K562 (cell line): ENCODE results near the gene L3HYPDH. TPM values are rescaled to one million over a fixed set of nuclear protein-coding genes. Genes with fewer than 3 reads are reported as not detected.

Experiments used
- ATAC-seq: fragments of 200-7000 bp; cut with Tn5 transposase; 3 replicates; pipeline ENCODE4 v1.9.1; 2020; ENCODE audit warnings: moderate library complexity
- BruUV-seq: library from RNA; stranded (reverse); fragments of 400-500 nt; replicated peaks from 2 replicates; lab custom pipeline; 2021; lab: Mats Ljungman, UMichigan
- CTCF ChIA-PET: fragments of 300-600 bp; formaldehyde crosslinking; extraction: SDS; loops from one replicate; lab custom pipeline; 2021; ENCODE audit warnings: low intra/inter-chr PET ratio; lab: Yijun Ruan, JAX
- POLR2A ChIA-PET: fragments of 300-600, 350-650 bp; sonication (Branson Sonifier 250); formaldehyde crosslinking; extraction: SDS; loops from one replicate; lab custom pipeline; 2021; ENCODE audit warnings: antibody characterized with exemption, inconsistent platforms; lab: Yijun Ruan, JAX
- DNase-seq, 4 experiments: peaks; one replicate each; pipeline versions ENCODE4 v3.0.0 to v3.0.0-alpha.2; 2011 to 2018; ENCODE audit warnings: low spot score in 3 of 4, mixed read lengths in 3 of 4; ENCODE audit errors: extremely low read depth in 1 of 4
- FAIRE-seq: peaks from 2 replicates; lab custom pipeline; 2011; peaks lifted over from hg19 to GRCh38; lab: Jason Lieb, UNC
- H2AFZ ChIP-seq: 2 replicates; pipeline ENCODE4 v1.6.0; 2011; ENCODE audit warnings: low read depth, low read length, control low read depth, inconsistent platforms
- H3K27ac ChIP-seq: fragments of 200-600 bp; 3 replicates; pipeline ENCODE4 v1.8.0; 2011; ENCODE audit warnings: low read depth, mild to moderate bottlenecking, control low read depth, inconsistent platforms, low read length, moderate library complexity, mixed read lengths; ENCODE audit errors: extremely low read depth
- H3K27me3 ChIP-seq, 2 experiments: fragments of 300-600 bp in 1 of 2; 2 replicates in 1 of 2; 3 replicates in 1 of 2; pipeline versions ENCODE4 v1.6.0 to v1.8.0; 2011; ENCODE audit warnings: inconsistent platforms in 2 of 2, low read length in 2 of 2, mild to moderate bottlenecking in 1 of 2, mixed read lengths in 1 of 2, moderate library complexity in 1 of 2; ENCODE audit not compliant: control insufficient read depth in 2 of 2, insufficient read depth in 2 of 2
- H3K36me3 ChIP-seq: fragments of 300-600 bp; 3 replicates; pipeline ENCODE4 v1.8.0; 2011; ENCODE audit warnings: mild to moderate bottlenecking, low read length, inconsistent platforms; ENCODE audit not compliant: control insufficient read depth, insufficient read depth
- H3K4me1 ChIP-seq, 2 experiments: fragments of 200-600 bp in 1 of 2; replicated peaks in 1 of 2; 2 replicates in 1 of 2; 3 replicates in 1 of 2; pipeline versions ENCODE4 v1.5.1 to v1.8.0; 2011; ENCODE audit warnings: inconsistent platforms in 2 of 2, low read length in 2 of 2, mild to moderate bottlenecking in 1 of 2, mixed read lengths in 1 of 2, moderate library complexity in 1 of 2; ENCODE audit not compliant: control insufficient read depth in 2 of 2, insufficient read depth in 2 of 2
- H3K4me2 ChIP-seq: 2 replicates; pipeline ENCODE4 v1.6.1; 2011; ENCODE audit warnings: low read length, control low read depth, inconsistent platforms, mixed read lengths; ENCODE audit not compliant: insufficient read depth
- H3K4me3 ChIP-seq: fragments of 200-600 bp; sonication (generic), shearing (Covaris generic); 2 replicates; pipeline ENCODE4 v1.5.1; 2016; ENCODE audit warnings: control low read depth, inconsistent platforms
- H3K79me2 ChIP-seq: fragments of 200-600 bp; 3 replicates; pipeline ENCODE4 v1.8.0; 2011; ENCODE audit warnings: low read length, inconsistent platforms; ENCODE audit not compliant: control insufficient read depth, insufficient read depth
- H3K9ac ChIP-seq, 2 experiments: 2 replicates each; pipeline versions ENCODE4 v1.6.0 to v1.6.1; 2011; ENCODE audit warnings: low read depth in 2 of 2, low read length in 2 of 2, control low read depth in 1 of 2, inconsistent platforms in 1 of 2, mild to moderate bottlenecking in 1 of 2, mixed read lengths in 1 of 2; ENCODE audit not compliant: insufficient read depth in 1 of 2
- H3K9me1 ChIP-seq: one replicate; pipeline ENCODE4 v1.6.0; 2011; ENCODE audit warnings: inconsistent platforms, mild to moderate bottlenecking, low read length, moderate library complexity; ENCODE audit not compliant: control insufficient read depth, insufficient read depth
- H3K9me3 ChIP-seq: replicated peaks from 2 replicates; pipeline ENCODE4 v1.5.1; 2011; ENCODE audit warnings: low read depth, low read length, inconsistent platforms; ENCODE audit not compliant: control insufficient read depth, insufficient read depth
- H4K20me1 ChIP-seq: replicated peaks from 2 replicates; pipeline ENCODE4 v1.6.1; 2011; ENCODE audit warnings: low read length, inconsistent platforms, mixed read lengths; ENCODE audit not compliant: control insufficient read depth, insufficient read depth
- ADNP ChIP-seq: fragments of 200-800 bp; sonication (Bioruptor generic); IDR thresholded peaks from 2 replicates; pipeline ENCODE4 v1.6.1; 2016; ENCODE audit warnings: missing genetic modification characterization, missing compliant biosample characterization
- ASH1L ChIP-seq: fragments of 450-650 bp; IDR thresholded peaks from 2 replicates; pipeline ENCODE4 v1.6.1; 2018; ENCODE audit warnings: borderline replicate concordance, mild to moderate bottlenecking, low read depth; ENCODE audit not compliant: partially characterized antibody
- C11orf30 ChIP-seq: fragments of 450-650 bp; IDR thresholded peaks from 2 replicates; pipeline ENCODE4 v1.6.1; 2016; ENCODE audit warnings: low read depth, mild to moderate bottlenecking
- CBX8 ChIP-seq: fragments of 200-600 bp; sonication (generic); IDR thresholded peaks from 2 replicates; pipeline ENCODE4 v1.6.1; 2012; ENCODE audit warnings: borderline replicate concordance, mixed run types, low read depth, mild to moderate bottlenecking, moderate library complexity, mixed read lengths, low read length, control low read depth, inconsistent platforms; ENCODE audit not compliant: poor library complexity, severe bottlenecking; ENCODE audit errors: extremely low read depth
- FOSL1 ChIP-seq: fragments of 200-800 bp; sonication (Bioruptor generic); conservative IDR thresholded peaks from 2 replicates; pipeline ENCODE4 v1.6.1; 2016; ENCODE audit warnings: missing genetic modification characterization, missing compliant biosample characterization
- HDAC6 ChIP-seq: IDR thresholded peaks from 2 replicates; pipeline ENCODE4 v1.6.1; 2012; ENCODE audit warnings: low read depth, mild to moderate bottlenecking, control low read depth, inconsistent platforms, low read length, moderate library complexity
- HMBOX1 ChIP-seq: sonication (generic); IDR thresholded peaks from 2 replicates; pipeline ENCODE4 v1.6.1; 2016
- KDM1A ChIP-seq, 2 experiments: fragments of 450-650 bp; IDR thresholded peaks; 2 replicates each; pipeline ENCODE4 v1.6.1; 2016; ENCODE audit warnings: mild to moderate bottlenecking in 2 of 2
- MAFG ChIP-seq: fragments of 450-650 bp; conservative IDR thresholded peaks from 2 replicates; pipeline ENCODE4 v1.6.1; 2016; ENCODE audit warnings: missing genetic modification characterization, missing compliant biosample characterization
- MTA2 ChIP-seq: fragments of 450-650 bp; IDR thresholded peaks from 2 replicates; pipeline ENCODE4 v1.6.1; 2016; ENCODE audit warnings: low read depth
- RCOR1 ChIP-seq, 2 experiments: IDR thresholded peaks; 2 replicates each; pipeline ENCODE4 v1.6.1; 2012; ENCODE audit warnings: low read depth in 2 of 2, low read length in 2 of 2, borderline replicate concordance in 1 of 2, improper control_type of control experiment in 1 of 2
- SETDB1 ChIP-seq: IDR thresholded peaks from one replicate; pipeline ENCODE4 v1.6.1; 2012; ENCODE audit warnings: low read length, control low read depth, inconsistent platforms
- SMAD1 ChIP-seq: fragments of 150-350 bp; IDR thresholded peaks from 2 replicates; pipeline ENCODE4 v1.6.1; 2014; ENCODE audit warnings: low read length, low read depth; ENCODE audit not compliant: partially characterized antibody
- SNAPC5 ChIP-seq: fragments of 250-450 bp; sonication (Bioruptor Pico); IDR thresholded peaks from 2 replicates; pipeline ENCODE4 v1.8.0; 2021; ENCODE audit warnings: moderate library complexity, mild to moderate bottlenecking, inconsistent platforms
- ZNF140 ChIP-seq: fragments of 250-450 bp; sonication (Bioruptor Pico); IDR thresholded peaks from 2 replicates; pipeline ENCODE4 v1.8.0; 2021; ENCODE audit warnings: moderate library complexity, mild to moderate bottlenecking, inconsistent platforms
- ZNF277 ChIP-seq: fragments of 250-450 bp; sonication (Bioruptor Pico); IDR thresholded peaks from 2 replicates; pipeline ENCODE4 v1.8.0; 2022; ENCODE audit warnings: inconsistent platforms, mild to moderate bottlenecking, moderate library complexity, borderline replicate concordance
- ZNF316 ChIP-seq: fragments of 450-650 bp; IDR thresholded peaks from 2 replicates; pipeline ENCODE4 v1.6.1; 2016
- ZNF347 ChIP-seq: fragments of 450-650 bp; formaldehyde crosslinking; IDR thresholded peaks from 2 replicates; pipeline ENCODE4 v1.4.0; 2020; ENCODE audit warnings: low read depth, mild to moderate bottlenecking, moderate library complexity
- ZNF561 ChIP-seq: fragments of 450-650 bp; formaldehyde crosslinking; conservative IDR thresholded peaks from 2 replicates; pipeline ENCODE4 v1.4.0; 2020; ENCODE audit warnings: mild to moderate bottlenecking, moderate library complexity
- ZNF586 ChIP-seq: fragments of 450-650 bp; formaldehyde crosslinking; conservative IDR thresholded peaks from 2 replicates; pipeline ENCODE4 v1.4.0; 2020; ENCODE audit warnings: mild to moderate bottlenecking, moderate library complexity
- ZNF79 ChIP-seq: fragments of 250-450 bp; sonication (Bioruptor Pico); IDR thresholded peaks from 2 replicates; pipeline ENCODE4 v1.4.0; 2020; ENCODE audit warnings: low read depth, mild to moderate bottlenecking, moderate library complexity
- ZZZ3 ChIP-seq: fragments of 450-650 bp; IDR thresholded peaks from 2 replicates; pipeline ENCODE4 v1.6.1; 2016; ENCODE audit warnings: antibody characterized with exemption, mild to moderate bottlenecking, moderate library complexity
- WGBS: fragments of 100-300 bp; shearing (Covaris generic); methylation state at CpG from one replicate; pipeline ENCODE4 v1.1.6; 2016; ENCODE audit warnings: low coverage, mixed read lengths; ENCODE audit not compliant: insufficient coverage; ENCODE audit errors: missing lambda C conversion rate; 5-methylcytosine and 5-hydroxymethylcytosine counted together
- in situ Hi-C: fragments of 300-500 bp; cut with MboI; formaldehyde crosslinking; loops from 4 replicates; pipeline ENCODE4 v1.15.0; 2018; ENCODE audit warnings: inconsistent platforms, mixed read lengths
- intact Hi-C: fragments of 100-400 bp; cut with micrococcal nuclease; formaldehyde crosslinking; loops from 2 replicates; pipeline ENCODE4 v1.14.2; 2022
- polyA plus RNA-seq, 8 experiments: library from polyadenylated mRNA; depleted of rRNA in 4 of 8; stranded (reverse) in 5 of 8; unstranded in 3 of 8; fragments of >200 nt; fragmentation: Nextera tagmentation in 2 of 8; fragmentation: Illumina TruSeq in 1 of 8; extraction: Ambion mirVana in 2 of 8; extraction: Trizol in 1 of 8; gene quantifications; 2 replicates each; pipeline versions ENCODE4 v1.2.1 to v1.2.3, GENCODE V29; 2011 to 2014; ENCODE audit warnings: inconsistent platforms in 1 of 8, missing spikeins in 1 of 8
- total RNA-seq, 7 experiments: library from RNA; depleted of rRNA in 6 of 7; stranded (reverse); fragments of >200 nt in 6 of 7; fragmentation: Illumina TruSeq in 2 of 7; extraction: Trizol in 2 of 7; gene quantifications; 2 replicates each; pipeline versions ENCODE4 v1.2.1 to v1.2.3, GENCODE V29; 2011 to 2021; ENCODE audit warnings: low replicate concordance in 1 of 7

L3HYPDH gene
- total and polyA plus RNA-seq, 9 of the 15 experiments (the other 6 are each of a cell fraction or from before 2014, with no cell fraction given), result 12.8 to 36.5 (median 19.3) TPM

DNA sequence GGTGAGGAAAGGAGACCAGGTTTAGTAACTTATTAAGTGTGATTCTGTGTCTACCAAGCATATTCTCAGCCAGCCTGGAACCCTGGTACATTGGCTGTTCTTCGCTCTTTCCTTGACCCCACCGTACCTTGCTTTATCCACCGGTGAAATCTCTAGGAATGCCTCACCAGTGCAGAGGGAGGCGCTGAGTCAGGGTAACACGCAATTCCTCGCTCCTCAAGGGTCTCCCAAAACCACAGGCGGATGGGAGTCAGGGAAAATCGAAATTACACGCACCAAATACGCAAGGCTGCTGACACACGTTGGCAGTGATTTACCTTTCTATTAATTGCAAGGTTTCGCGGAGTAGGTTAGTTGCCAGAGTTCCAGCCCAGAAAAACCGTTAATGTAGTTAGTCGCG lies 845 bp downstream of the L3HYPDH start:
- Histone ChIP-seq H3K4me2 (peak overlapping the region; percentile 98), H3K9me1 (no peaks in the 10 kb centered on the region), H2AFZ (peak overlapping the region; percentile 97), H4K20me1 (no peaks in the 10 kb centered on the region; the same call in none of the 2 replicates), H3K9me3 (no peaks in the 10 kb centered on the region), H3K79me2 (peaks cover 73% of the 10 kb centered on the region), H3K36me3 (peaks cover 28% of the 10 kb centered on the region; the same call in 2 of the 3 replicates), H3K4me3 (peak overlapping the region; percentile 75), H3K27me3 (no peaks in the 10 kb centered on the region), H3K4me1 (peaks cover 14 to 24% of the 10 kb centered on the region in 2 experiments; a peak in 4 of 5 replicates), H3K9ac (peak overlapping the region; percentile 74 to 97), H3K27ac (peak overlapping the region; percentile 93)
- intact Hi-C loops, result no loop called here
- ATAC-seq (peak; percentile 6; the same call in 2 of the 3 replicates), DNase-seq (peak in 3 of 4 experiments; percentile 14 to 38 (median 14)), FAIRE-seq (no peak)
- no TSS peak for BruUV-seq
- ChIA-PET POLR2A (interaction anchor here (0.8 to 1.2 kb wide), 2 partner anchors 771 to 1233 kb away, joined by 3 to 4 read pairs; no protein-coding TSS in a partner anchor), CTCF (no interaction called here)
- WGBS, result 1% methylated on average over 12 of the region's 16 CpGs
- in situ Hi-C loops, result no loop called here
- TF ChIP-seq MTA2, result no peak
- TF ChIP-seq ADNP (tag), result 0 out of 2 replicates have a peak, but pooled peaks have one; percentile 12
- TF ChIP-seq FOSL1 (tag), result 0 out of 2 replicates have a peak, but pooled peaks have one; percentile 24
- 0 out of 4 replicates have a peak, but pooled peaks of 1 of the 2 experiments have one; percentile 5 for TF ChIP-seq KDM1A (IDR thresholded peaks at IDR 0.05)
- peak; percentile 27; the same call in 1 of the 2 replicates for TF ChIP-seq HMBOX1
- TF ChIP-seq ZNF561 (CRISPR knock-in tag), result no peak
- TF ChIP-seq SNAPC5, result no peak
- TF ChIP-seq ZNF140 (CRISPR knock-in tag), result no peak
- 0 out of 2 replicates have a peak, but pooled peaks have one; percentile 16 for TF ChIP-seq ZNF316
- TF ChIP-seq HDAC6, result no peak
- peak; percentile 39 for TF ChIP-seq C11orf30
- no peak for TF ChIP-seq SETDB1
- TF ChIP-seq ZNF277, result no peak
- no peak for TF ChIP-seq ZNF586 (CRISPR knock-in tag)
- TF ChIP-seq SMAD1, result no peak
- TF ChIP-seq CBX8, result no peak
- TF ChIP-seq MAFG (tag), result no peak
- no peak for TF ChIP-seq RCOR1 (IDR thresholded peaks at IDR 0.05; ENCODE audit: borderline replicate concordance in 1 of 2, low read depth in 2 of 2, low read length in 2 of 2)
- TF ChIP-seq ASH1L, result no peak
- no peak for TF ChIP-seq ZNF347 (CRISPR knock-in tag)
- no peak for TF ChIP-seq ZNF79 (CRISPR knock-in tag)
- TF ChIP-seq ZZZ3, result no peak
